Ishikawa (cell line): ENCODE data around the gene IDH1.

Experiments
- CEBPB ChIP-seq: IDR thresholded peaks from 2 replicates; pipeline ENCODE4 v1.6.1; 2012
- CREB1 ChIP-seq: IDR thresholded peaks from 2 replicates; pipeline ENCODE4 v1.6.1; 2012; ENCODE audit warnings: low read depth
- EGR1 ChIP-seq: IDR thresholded peaks from 2 replicates; pipeline ENCODE4 v1.6.1; 2012
- EP300 ChIP-seq: IDR thresholded peaks from 2 replicates; pipeline ENCODE4 v1.6.1; 2012; ENCODE audit warnings: borderline replicate concordance
- FOXM1 ChIP-seq: IDR thresholded peaks from 2 replicates; pipeline ENCODE4 v1.6.1; 2012; ENCODE audit warnings: low read depth, borderline replicate concordance
- MAX ChIP-seq: IDR thresholded peaks from 2 replicates; pipeline ENCODE4 v1.6.1; 2012
- NFIC ChIP-seq: IDR thresholded peaks from 2 replicates; pipeline ENCODE4 v1.6.1; 2012
- RAD21 ChIP-seq: IDR thresholded peaks from 2 replicates; pipeline ENCODE4 v1.6.1; 2012; ENCODE audit warnings: low read depth
- REST ChIP-seq: IDR thresholded peaks from 2 replicates; pipeline ENCODE4 v1.6.1; 2012; ENCODE audit warnings: low read depth, mild to moderate bottlenecking
- TAF1 ChIP-seq: IDR thresholded peaks from 2 replicates; pipeline ENCODE4 v1.6.1; 2012; ENCODE audit warnings: low read depth, mild to moderate bottlenecking
- TCF12 ChIP-seq: IDR thresholded peaks from 2 replicates; pipeline ENCODE4 v1.6.1; 2012; ENCODE audit warnings: low read depth
- TEAD4 ChIP-seq: IDR thresholded peaks from 2 replicates; pipeline ENCODE4 v1.6.1; 2012
- USF1 ChIP-seq: IDR thresholded peaks from 2 replicates; pipeline ENCODE4 v1.6.1; 2012
- YY1 ChIP-seq: IDR thresholded peaks from 2 replicates; pipeline ENCODE4 v1.6.1; 2012; ENCODE audit warnings: low read depth
- ZBTB7A ChIP-seq: IDR thresholded peaks from 2 replicates; pipeline ENCODE4 v1.6.1; 2012; ENCODE audit warnings: low read depth

IDH1 gene

GRCh38 chr2:208249296-208249695 lies 5.6 kb downstream of the IDH1 start:
- TF ChIP-seq FOXM1 (no peak), ZBTB7A (no peak), EP300 (no peak), REST (no peak), CREB1 (no peak), MAX (no peak), CEBPB (no peak), EGR1 (no peak), TCF12 (no peak), TAF1 (no peak), YY1 (no peak), RAD21 (no peak), USF1 (no peak), TEAD4 (no peak), NFIC (no peak)

- no peak for TF ChIP-seq TCF12
- TF ChIP-seq YY1, result no peak
- TF ChIP-seq FOXM1, result no peak
- no peak for TF ChIP-seq NFIC
- TF ChIP-seq CEBPB, result no peak
- TF ChIP-seq ZBTB7A, result no peak
- TF ChIP-seq TEAD4, result no peak
- no peak for TF ChIP-seq USF1
- TF ChIP-seq MAX, result no peak
- TF ChIP-seq EGR1, result no peak
These were observed 6.3 kb downstream of the IDH1 start for GRCh38 chr2:208248601-208249000.

- no peak for TF ChIP-seq TEAD4
- TF ChIP-seq NFIC, result no peak
- TF ChIP-seq USF1, result no peak
- no peak for TF ChIP-seq YY1
- no peak for TF ChIP-seq CREB1
- TF ChIP-seq CEBPB, result no peak
- no peak for TF ChIP-seq MAX
- no peak for TF ChIP-seq REST
- no peak for TF ChIP-seq RAD21
- no peak for TF ChIP-seq TCF12
These were observed 9.1 kb downstream of the IDH1 start for GRCh38 chr2:208245746-208246145.

GRCh38 chr2:208244422-208244821 lies 10.4 kb downstream of the IDH1 start:
- TF ChIP-seq FOXM1 (no peak), USF1 (no peak), CREB1 (no peak), MAX (no peak), TCF12 (no peak), TEAD4 (no peak), ZBTB7A (no peak), EP300 (no peak), CEBPB (no peak), NFIC (no peak), YY1 (no peak), REST (no peak), EGR1 (no peak), RAD21 (no peak), TAF1 (no peak)
